ENCODE measurements around the gene FNIP2. TPM values are rescaled to one million over a fixed set of nuclear protein-coding genes. Genes with fewer than 3 reads are reported as not detected.

The FNIP2 gene
- total RNA-seq, 1 donor from 2014 or later: 30.5 TPM

DNA sequence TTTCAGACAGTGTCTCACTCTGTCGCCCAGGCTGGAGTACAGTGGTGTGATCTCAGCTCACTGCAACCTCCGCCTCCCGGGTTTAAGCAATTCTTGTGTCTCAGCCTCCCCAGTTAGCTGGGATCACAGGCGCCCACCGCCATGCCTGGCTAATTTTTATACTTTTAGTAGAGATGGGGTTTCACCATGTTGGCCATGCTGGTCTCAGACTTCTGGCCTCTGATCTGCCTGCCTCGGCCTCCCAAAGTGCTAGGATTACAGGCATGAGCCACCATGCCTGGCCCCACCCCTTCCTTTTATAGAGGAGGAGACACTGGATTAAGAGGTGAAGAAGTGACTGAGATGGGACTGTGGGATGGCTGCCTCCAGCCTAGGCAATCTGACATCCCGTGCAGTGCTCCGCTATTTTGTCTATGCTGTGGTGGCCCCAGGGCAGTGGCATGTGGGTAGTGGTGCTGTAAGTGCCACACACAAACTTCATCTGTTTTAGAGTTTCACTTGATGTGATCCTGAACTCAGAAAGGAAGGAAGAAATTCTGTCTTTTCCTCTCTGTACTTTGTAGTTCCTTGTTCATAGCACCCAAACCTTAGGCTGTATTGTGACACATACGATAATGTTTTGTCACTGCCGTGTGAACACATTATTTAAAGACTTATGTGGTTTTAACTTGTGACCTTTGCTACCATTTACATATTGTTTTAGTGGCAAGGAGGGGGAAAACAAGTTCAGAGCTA, 48.9 kb downstream of the FNIP2 start:
- Mint-ChIP-seq H3K36me3 (ENCODE audit: low read depth) (no peaks in the 10 kb centered on the region), H3K27me3 (ENCODE audit: low read depth) (no peaks in the 10 kb centered on the region), H3K4me3 (no peak overlapping the region), H3K27ac (ENCODE audit: unreplicated experiment) (peak overlapping the region; percentile 78), H3K4me1 (peaks cover 16% of the 10 kb centered on the region), H3K9me3 (no peaks in the 10 kb centered on the region)
- no peak for DNase-seq (ENCODE audit: low read depth, low spot score)
- TF ChIP-seq, protein P1, sequence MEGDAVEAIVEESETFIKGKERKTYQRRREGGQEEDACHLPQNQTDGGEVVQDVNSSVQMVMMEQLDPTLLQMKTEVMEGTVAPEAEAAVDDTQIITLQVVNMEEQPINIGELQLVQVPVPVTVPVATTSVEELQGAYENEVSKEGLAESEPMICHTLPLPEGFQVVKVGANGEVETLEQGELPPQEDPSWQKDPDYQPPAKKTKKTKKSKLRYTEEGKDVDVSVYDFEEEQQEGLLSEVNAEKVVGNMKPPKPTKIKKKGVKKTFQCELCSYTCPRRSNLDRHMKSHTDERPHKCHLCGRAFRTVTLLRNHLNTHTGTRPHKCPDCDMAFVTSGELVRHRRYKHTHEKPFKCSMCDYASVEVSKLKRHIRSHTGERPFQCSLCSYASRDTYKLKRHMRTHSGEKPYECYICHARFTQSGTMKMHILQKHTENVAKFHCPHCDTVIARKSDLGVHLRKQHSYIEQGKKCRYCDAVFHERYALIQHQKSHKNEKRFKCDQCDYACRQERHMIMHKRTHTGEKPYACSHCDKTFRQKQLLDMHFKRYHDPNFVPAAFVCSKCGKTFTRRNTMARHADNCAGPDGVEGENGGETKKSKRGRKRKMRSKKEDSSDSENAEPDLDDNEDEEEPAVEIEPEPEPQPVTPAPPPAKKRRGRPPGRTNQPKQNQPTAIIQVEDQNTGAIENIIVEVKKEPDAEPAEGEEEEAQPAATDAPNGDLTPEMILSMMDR (conservative IDR thresholded peaks at IDR 0.05): no peak

DNA sequence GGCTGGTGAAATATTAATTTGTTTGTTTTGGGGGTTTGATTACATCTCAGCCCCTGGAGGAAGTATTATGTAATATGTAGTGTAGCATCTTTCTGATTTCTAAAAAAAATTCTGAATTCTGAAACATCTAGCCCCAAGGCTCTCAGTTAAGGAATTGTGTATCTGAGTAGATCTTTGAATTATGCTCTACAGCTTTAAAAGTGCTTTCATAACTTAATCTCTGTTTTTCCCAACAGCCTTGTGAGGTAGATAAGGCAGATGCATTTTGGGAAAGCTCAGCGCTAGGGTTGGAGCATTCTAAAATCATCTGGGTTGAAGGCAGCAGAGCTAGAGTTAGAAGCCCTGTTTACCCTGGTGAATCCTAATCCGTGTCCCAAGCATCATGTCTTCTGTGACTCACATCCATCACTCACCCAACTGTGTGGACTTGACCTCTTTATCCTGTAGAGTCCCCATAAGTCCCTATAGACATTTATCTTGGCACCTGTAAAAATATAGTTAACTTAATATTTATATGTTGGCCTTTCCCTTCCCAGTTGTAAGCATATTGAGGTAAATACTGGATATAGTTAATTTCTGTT, 49.8 kb downstream of the FNIP2 start:
- Mint-ChIP-seq H3K27ac (ENCODE audit: unreplicated experiment) (peak overlapping the region; percentile 12), H3K4me1 (peaks cover 12% of the 10 kb centered on the region), H3K27me3 (ENCODE audit: low read depth) (no peaks in the 10 kb centered on the region), H3K4me3 (no peak overlapping the region), H3K36me3 (ENCODE audit: low read depth) (no peaks in the 10 kb centered on the region), H3K9me3 (no peaks in the 10 kb centered on the region)
- TF ChIP-seq, protein P1 (conservative IDR thresholded peaks at IDR 0.05): no peak
- no peak for DNase-seq (ENCODE audit: low read depth, low spot score)

DNA sequence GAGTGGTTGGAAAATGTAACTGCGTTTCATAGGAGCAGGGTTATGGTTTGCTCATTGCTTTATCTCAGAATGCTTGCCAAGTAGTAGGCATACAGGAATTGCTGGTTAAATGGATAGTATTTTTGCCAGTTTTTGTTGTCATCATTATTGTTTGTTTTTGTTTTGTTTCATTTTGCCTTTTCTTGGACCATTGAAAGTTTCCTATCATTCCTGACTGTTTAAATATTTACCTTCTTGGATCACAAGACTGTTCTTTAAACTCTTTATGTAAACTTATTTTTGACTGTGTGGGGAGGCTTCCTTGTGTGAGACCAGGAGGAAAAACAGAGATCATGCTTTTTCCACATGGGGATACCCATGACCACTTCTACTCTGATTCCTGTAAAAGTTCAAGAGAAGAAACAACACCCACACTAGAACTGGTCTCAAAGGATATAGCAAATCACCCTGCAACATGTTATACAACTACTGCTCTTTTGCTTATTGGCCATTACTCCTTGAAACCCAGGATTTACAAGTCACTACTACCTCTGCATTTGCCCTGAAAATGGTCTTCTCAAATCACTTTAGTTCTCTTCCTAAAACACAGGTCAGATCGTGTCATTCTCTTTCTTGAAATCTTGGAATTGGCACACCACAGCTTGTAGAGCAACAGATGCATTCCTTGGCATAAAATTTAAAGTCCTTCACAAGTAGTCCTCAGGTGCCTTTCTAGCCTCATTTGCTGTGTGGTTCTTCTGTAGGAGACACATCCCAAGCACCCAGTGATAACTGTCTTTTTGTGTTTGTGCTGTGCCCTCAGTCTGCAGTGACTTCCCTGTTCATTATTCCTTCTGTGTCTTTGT, 51.3 kb downstream of the FNIP2 start:
- H3K9me3 Mint-ChIP-seq: no peaks in the 10 kb centered on the region
- no peaks in the 10 kb centered on the region for H3K27me3 Mint-ChIP-seq (ENCODE audit: low read depth)
- no peak overlapping the region for H3K27ac Mint-ChIP-seq (ENCODE audit: unreplicated experiment)
- peaks cover 11% of the 10 kb centered on the region for H3K4me1 Mint-ChIP-seq
- TF ChIP-seq, protein P1 (conservative IDR thresholded peaks at IDR 0.05): no peak
- no peaks in the 10 kb centered on the region for H3K36me3 Mint-ChIP-seq (ENCODE audit: low read depth)
- H3K4me3 Mint-ChIP-seq: no peak overlapping the region
- no peak for DNase-seq (ENCODE audit: low read depth, low spot score)

DNA sequence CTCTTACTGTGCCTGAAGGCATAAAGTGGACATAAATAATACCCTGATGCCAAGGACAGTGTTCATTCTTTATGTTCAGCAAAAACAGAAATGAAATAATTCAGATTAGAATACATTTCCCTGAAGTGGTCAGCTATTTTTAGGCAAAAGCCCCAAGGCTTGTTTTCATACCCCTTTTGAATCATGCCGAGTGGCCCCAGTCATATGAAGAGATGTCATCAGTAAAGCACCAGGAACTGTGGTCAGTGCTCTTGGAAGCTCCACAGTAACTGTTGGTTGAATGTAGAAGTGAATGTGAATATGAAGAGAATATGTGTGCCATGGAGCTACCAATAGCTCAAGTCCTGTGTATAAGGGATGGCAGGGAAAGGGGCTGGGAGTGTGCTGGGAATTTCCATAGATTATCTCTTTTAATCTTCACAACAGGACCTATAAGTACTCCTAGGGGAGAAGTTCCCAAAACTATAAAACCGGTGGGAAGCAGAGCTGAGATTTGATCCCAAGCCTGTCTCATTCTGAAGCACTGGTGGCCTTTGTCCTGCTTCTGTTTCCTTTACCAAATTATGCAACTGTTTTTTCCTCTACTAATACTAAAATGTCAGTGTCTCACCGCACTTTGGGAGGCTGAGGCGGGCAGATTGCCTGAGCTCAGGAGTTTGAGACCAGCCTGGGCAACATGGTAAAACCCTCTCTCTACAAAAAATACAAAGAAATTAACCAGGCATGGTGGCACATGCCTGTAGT, 52.6 kb downstream of the FNIP2 start:
- DNase-seq (ENCODE audit: low read depth, low spot score): no peak
- Mint-ChIP-seq H3K9me3 (no peaks in the 10 kb centered on the region), H3K27me3 (ENCODE audit: low read depth) (no peaks in the 10 kb centered on the region), H3K36me3 (ENCODE audit: low read depth) (no peaks in the 10 kb centered on the region), H3K27ac (ENCODE audit: unreplicated experiment) (no peak overlapping the region), H3K4me1 (peaks cover 11% of the 10 kb centered on the region), H3K4me3 (no peak overlapping the region)
- TF ChIP-seq, protein P1 (conservative IDR thresholded peaks at IDR 0.05): no peak

DNA sequence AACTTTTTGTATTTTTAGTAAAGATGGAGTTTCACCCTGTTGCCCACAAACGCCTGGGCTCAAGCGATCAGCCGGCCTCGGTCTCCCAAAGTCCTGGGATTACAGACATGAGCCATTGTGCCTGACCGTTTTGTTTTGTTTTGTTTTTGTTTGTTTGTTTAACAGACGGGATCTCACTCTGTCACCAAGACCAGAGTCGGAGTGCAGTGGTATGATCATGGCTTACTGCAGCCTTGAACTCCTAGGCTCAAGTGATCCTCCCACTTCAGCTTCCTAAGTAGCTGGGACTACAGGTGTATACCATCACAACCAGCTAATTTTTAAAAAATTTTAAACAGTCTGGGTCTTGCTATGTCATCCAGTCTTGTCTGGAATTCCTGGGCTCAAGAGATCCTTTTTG, 53.5 kb downstream of the FNIP2 start:
- TF ChIP-seq, protein P1 (conservative IDR thresholded peaks at IDR 0.05): no peak
- Mint-ChIP-seq H3K4me3 (no peak overlapping the region), H3K27me3 (ENCODE audit: low read depth) (no peaks in the 10 kb centered on the region), H3K36me3 (ENCODE audit: low read depth) (no peaks in the 10 kb centered on the region), H3K27ac (ENCODE audit: unreplicated experiment) (no peak overlapping the region), H3K9me3 (no peaks in the 10 kb centered on the region), H3K4me1 (peaks cover 11% of the 10 kb centered on the region)
- no peak for DNase-seq (ENCODE audit: low read depth, low spot score)
